Measurements from ENCODE around the gene PRSS27. TPM values are rescaled to one million over a fixed set of nuclear protein-coding genes. Genes with fewer than 3 reads are reported as not detected.

Gene PRSS27
- total and polyA plus RNA-seq, 12 donors: 0.33 to 2.7 (median 1.4) TPM; not detected in 2

DNA sequence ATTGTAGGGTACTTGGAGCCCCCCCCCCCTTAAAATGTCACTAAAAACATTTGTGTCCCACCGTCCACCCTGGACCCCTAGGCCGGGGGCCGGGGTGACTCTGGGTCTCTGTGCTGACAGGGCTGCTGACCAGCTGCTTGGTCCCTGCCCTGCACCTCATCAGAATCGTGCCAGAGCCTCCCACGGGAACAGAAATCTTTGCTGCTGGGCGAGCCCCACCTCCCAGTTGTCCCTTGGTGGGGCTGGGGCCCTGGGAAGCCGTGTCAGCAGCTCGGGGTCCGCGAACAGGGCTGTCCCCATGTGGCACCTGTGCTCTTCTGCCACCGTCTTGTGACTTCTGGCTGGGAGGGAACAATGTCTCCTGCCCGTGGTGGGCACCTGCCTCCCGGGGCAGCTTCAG lies 19.2 kb downstream of the PRSS27 start:
- DNase-seq: no peak
- TF ChIP-seq, protein P1, sequence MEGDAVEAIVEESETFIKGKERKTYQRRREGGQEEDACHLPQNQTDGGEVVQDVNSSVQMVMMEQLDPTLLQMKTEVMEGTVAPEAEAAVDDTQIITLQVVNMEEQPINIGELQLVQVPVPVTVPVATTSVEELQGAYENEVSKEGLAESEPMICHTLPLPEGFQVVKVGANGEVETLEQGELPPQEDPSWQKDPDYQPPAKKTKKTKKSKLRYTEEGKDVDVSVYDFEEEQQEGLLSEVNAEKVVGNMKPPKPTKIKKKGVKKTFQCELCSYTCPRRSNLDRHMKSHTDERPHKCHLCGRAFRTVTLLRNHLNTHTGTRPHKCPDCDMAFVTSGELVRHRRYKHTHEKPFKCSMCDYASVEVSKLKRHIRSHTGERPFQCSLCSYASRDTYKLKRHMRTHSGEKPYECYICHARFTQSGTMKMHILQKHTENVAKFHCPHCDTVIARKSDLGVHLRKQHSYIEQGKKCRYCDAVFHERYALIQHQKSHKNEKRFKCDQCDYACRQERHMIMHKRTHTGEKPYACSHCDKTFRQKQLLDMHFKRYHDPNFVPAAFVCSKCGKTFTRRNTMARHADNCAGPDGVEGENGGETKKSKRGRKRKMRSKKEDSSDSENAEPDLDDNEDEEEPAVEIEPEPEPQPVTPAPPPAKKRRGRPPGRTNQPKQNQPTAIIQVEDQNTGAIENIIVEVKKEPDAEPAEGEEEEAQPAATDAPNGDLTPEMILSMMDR (IDR thresholded peaks at IDR 0.05): no peak
- TF ChIP-seq POLR2A (IDR thresholded peaks at IDR 0.05): no peak
- no peak overlapping the region for H3K4me3 ChIP-seq
- H3K9me3 ChIP-seq (replicated peaks in 1 of 3): no peaks in the 10 kb centered on the region
- peaks cover 0 to 83% of the 10 kb centered on the region in 2 donors for H3K36me3 ChIP-seq (replicated peaks in 1 of 2)
- intact Hi-C loops (cut with DNase I): no loop called here
- no peaks in the 10 kb centered on the region for H3K27me3 ChIP-seq
- H3K4me1 ChIP-seq (replicated peaks in 1 of 2): peaks cover 0 to 5% of the 10 kb centered on the region in 2 donors
- WGBS, 4 donors: 78 to 92% (median 85%) methylated on average over 8 to 13 of the region's 13 CpGs
- no peak overlapping the region for H3K27ac ChIP-seq

DNA sequence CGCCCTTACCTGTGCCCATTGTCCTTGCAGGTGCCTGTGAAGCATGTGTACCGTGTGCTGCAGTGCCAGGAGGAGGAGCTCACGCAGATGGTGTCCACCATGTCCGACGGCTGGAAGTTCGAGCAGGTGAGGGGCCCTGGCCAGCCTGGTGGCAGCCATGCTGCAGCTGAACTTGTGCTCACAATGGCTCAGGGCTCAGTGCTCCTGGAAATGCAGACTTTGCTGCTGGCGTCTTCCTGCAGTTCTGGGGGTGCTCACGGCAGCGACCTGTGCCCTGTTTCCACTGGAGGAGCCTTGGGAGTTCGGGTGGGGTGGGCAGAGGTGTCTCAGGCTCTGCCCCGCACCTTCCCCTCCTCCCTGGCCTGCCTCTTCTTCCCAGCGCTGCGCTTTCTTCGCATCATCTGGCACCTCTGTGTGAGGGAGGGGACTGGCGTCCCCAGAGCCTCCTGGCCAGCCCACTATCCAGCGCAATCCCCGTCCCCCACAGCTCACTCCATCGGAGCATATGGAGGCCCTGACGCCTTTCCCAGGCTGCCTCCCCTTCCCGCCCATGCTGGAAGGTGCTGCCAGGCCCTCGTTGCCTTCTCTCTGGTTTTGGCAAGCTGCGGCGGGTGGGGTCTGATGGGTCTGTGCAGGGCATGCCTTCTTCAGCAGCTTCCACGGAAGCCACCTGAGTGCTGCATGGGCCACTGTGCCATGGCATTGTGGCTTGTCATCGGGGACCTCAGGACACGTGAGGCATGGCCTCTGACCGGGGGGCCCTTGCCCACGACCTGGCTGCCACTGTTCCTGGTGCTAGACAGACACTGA lies 20.0 kb downstream of the PRSS27 start:
- H3K9me3 ChIP-seq (replicated peaks in 1 of 3): no peaks in the 10 kb centered on the region
- TF ChIP-seq POLR2A (IDR thresholded peaks at IDR 0.05): no peak
- TF ChIP-seq, protein P1 (IDR thresholded peaks at IDR 0.05): no peak
- H3K36me3 ChIP-seq (replicated peaks in 1 of 2): peaks cover 0 to 78% of the 10 kb centered on the region in 2 donors
- no peak overlapping the region for H3K27ac ChIP-seq
- WGBS, 4 donors: 90 to 94% (median 92%) methylated on average over 10 to 28 of the region's 28 CpGs
- DNase-seq: no peak
- H3K4me1 ChIP-seq (replicated peaks in 1 of 2): peaks cover 0 to 5% of the 10 kb centered on the region in 2 donors
- no peak overlapping the region for H3K4me3 ChIP-seq
- H3K27me3 ChIP-seq: no peaks in the 10 kb centered on the region
- intact Hi-C loops (cut with DNase I): no loop called here

DNA sequence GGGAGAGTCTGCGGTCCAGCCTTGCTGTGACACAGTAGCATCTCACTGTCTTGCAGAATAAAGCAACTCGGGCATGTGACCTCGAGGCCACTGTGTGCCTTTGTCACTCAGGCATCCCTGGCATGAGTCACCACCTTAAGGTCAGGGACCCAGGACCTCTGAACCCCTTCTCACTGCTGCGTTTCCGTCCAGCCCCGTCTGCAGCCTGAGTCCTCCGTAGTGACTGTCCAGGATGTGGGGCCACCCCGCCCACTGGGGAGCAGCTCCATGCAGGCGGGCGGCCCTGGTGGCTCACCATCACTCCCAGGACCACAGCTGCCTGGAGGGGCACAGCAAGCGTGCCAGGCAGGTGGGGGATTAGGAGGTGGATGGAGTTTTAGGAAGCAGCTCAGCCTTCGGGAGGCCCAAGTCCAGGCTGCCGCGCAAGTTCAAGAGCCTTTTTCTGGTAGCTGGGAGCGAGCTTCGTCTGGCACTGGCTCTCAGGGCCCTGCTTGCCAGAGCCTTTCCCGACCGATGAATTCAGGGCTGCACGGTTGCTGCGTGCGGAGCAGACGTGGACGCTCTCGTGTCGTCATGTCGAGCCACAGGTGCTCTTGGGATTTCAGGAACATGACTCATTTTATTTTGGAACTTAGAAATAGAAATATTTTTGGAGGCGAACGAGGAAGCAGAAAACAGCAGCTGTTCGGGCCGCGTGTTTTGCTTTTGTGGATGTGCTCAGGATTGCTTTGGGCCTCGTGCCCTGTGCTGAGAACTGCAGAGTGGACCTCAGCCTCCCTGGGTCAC lies 20.9 kb downstream of the PRSS27 start:
- H3K36me3 ChIP-seq (replicated peaks in 1 of 2): peaks cover 0 to 69% of the 10 kb centered on the region in 2 donors
- 80 to 91% (median 84%) methylated on average over 20 to 32 of the region's 32 CpGs for WGBS, 4 donors
- intact Hi-C loops (cut with DNase I): no loop called here

More for the DNA sequence above, 20.9 kb downstream of the PRSS27 start:
- Histone ChIP-seq H3K4me3 (no peak overlapping the region), H3K27me3 (no peaks in the 10 kb centered on the region), H3K9me3 (replicated peaks in 1 of 3) (no peaks in the 10 kb centered on the region), H3K27ac (no peak overlapping the region), H3K4me1 (replicated peaks in 1 of 2) (peaks cover 0 to 5% of the 10 kb centered on the region in 2 donors)
- TF ChIP-seq POLR2A (IDR thresholded peaks at IDR 0.05): no peak
- TF ChIP-seq, protein P1 (IDR thresholded peaks at IDR 0.05): no peak
- peak in 4 of 7 donors; percentile 41 to 70 (median 64) for DNase-seq
